Measurements from ENCODE around the gene GHRHR. TPM values are rescaled to one million over a fixed set of nuclear protein-coding genes. Genes with fewer than 3 reads are reported as not detected.

Gene GHRHR
- polyA plus RNA-seq, 3 donors: not detected

DNA sequence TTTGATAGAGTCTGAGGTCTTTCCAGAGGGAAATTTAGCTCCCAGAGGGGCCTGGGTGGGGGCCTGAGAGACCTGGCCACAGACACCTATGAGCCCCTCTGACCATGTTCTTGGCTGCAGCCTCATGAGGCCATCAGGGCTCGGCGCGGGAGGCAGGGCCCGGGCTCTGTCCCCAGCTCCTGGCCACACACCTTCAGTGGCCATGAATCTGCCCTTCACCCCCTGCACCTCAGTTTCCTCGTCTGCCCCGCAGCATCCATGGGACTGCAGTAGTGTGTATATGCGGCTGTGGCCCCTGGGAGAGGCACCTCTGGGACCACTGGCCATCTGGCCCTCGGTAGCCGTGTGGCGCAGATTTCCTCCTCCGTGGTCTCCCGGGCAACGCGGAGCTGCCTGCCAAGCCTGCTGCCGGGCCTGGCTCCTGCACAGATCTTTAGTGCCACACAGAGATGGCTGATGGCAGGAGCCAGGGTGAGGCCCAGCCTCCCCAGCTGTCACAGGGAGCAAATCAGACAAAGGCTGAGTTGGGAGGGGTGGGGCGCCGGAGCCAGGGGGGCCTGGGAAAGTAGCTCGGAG is 64.8 kb downstream of the GHRHR start:
- DNase-seq: no peak
- TF ChIP-seq, protein P1, sequence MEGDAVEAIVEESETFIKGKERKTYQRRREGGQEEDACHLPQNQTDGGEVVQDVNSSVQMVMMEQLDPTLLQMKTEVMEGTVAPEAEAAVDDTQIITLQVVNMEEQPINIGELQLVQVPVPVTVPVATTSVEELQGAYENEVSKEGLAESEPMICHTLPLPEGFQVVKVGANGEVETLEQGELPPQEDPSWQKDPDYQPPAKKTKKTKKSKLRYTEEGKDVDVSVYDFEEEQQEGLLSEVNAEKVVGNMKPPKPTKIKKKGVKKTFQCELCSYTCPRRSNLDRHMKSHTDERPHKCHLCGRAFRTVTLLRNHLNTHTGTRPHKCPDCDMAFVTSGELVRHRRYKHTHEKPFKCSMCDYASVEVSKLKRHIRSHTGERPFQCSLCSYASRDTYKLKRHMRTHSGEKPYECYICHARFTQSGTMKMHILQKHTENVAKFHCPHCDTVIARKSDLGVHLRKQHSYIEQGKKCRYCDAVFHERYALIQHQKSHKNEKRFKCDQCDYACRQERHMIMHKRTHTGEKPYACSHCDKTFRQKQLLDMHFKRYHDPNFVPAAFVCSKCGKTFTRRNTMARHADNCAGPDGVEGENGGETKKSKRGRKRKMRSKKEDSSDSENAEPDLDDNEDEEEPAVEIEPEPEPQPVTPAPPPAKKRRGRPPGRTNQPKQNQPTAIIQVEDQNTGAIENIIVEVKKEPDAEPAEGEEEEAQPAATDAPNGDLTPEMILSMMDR (IDR thresholded peaks at IDR 0.05): no peak
- no peaks in the 10 kb centered on the region for H3K36me3 ChIP-seq (replicated peaks in 1 of 2; ENCODE audit: control insufficient read depth in 1 of 2, insufficient read depth in 2 of 2, low read length in 2 of 2)
- no peak overlapping the region for H3K9ac ChIP-seq (ENCODE audit: insufficient read depth, low read length, poor library complexity, severe bottlenecking)
- intact Hi-C loops (cut with micrococcal nuclease): no loop called here
- no peaks in the 10 kb centered on the region for H3K27me3 ChIP-seq (ENCODE audit: control insufficient read depth in 2 of 2, insufficient read depth in 2 of 2, low read length in 2 of 2)
- Mint-ChIP-seq H3K4me3 (no peak overlapping the region), H3K9me3 (peaks cover 0 to 11% (median 4%) of the 10 kb centered on the region in 7 donors), H3K27ac (no peak overlapping the region), H3K27me3 (ENCODE audit: low read depth in 3 of 3) (peaks cover 0 to 19% (median 6%) of the 10 kb centered on the region in 3 donors), H3K36me3 (no peaks in the 10 kb centered on the region), H3K4me1 (peaks cover 1% of the 10 kb centered on the region)
- H3K4me3 ChIP-seq (replicated peaks in 1 of 3; ENCODE audit: low read depth in 2 of 3, low read length in 3 of 3): no peak overlapping the region
- H4K20me1 ChIP-seq (ENCODE audit: insufficient read depth, low read length): no peaks in the 10 kb centered on the region
- H2AFZ ChIP-seq (ENCODE audit: insufficient read depth, low read depth, low read length, poor library complexity, severe bottlenecking): no peak overlapping the region
- WGBS (ENCODE audit: insufficient coverage): 95% methylated on average over 16 of the region's 18 CpGs
- no peaks in the 10 kb centered on the region for H3K79me2 ChIP-seq (ENCODE audit: insufficient read depth, low read length)
- H3K4me1 ChIP-seq (ENCODE audit: control insufficient read depth in 1 of 2, insufficient read depth in 2 of 2, low read length in 2 of 2): no peaks in the 10 kb centered on the region
- no peak overlapping the region for H3K27ac ChIP-seq (ENCODE audit: low read depth in 1 of 2, low read length in 2 of 2)
- no peaks in the 10 kb centered on the region for H3K9me3 ChIP-seq (replicated peaks in 1 of 2; ENCODE audit: control insufficient read depth in 1 of 2, insufficient read depth in 1 of 2, low read length in 2 of 2)
- no peak overlapping the region for H3K4me2 ChIP-seq (replicated peaks; ENCODE audit: extremely low read depth, low read length, poor library complexity, severe bottlenecking)

Other genes starting within 250 kb of the GHRHR start
- gene INMT, start 211.8 kb upstream of the GHRHR start, polyA plus RNA-seq: not detected
- gene MINDY4, start 192.5 kb upstream of the GHRHR start, polyA plus RNA-seq: under 1 TPM in 2 of 3 donors, not detected in 1; 0.15 to 0.17 TPM
- gene AQP1, start 52.1 kb upstream of the GHRHR start, polyA plus RNA-seq: under 1 TPM in 1 of 3 donors, not detected in 2; 0.03 TPM
- not detected for gene ADCYAP1R1, start 88.4 kb downstream of the GHRHR start, polyA plus RNA-seq

All from CD14-positive monocyte (primary cell).